ENCODE data around the gene ANAPC13.

Gene ANAPC13

GRCh38 chr3:134485718-134486576 is at the start of gene ANAPC13, which contains the start of gene CEP63:
Gene ANAPC13 (minus strand): TSS chr3:134485985. CDS start chr3:134482904, 3,081 bp downstream.
Gene CEP63 (plus strand): TSS chr3:134486057. CDS start chr3:134495321, 9,264 bp downstream.
- Mint-ChIP-seq H3K27me3 (no peaks in the 10 kb centered on the region), H3K36me3 (peaks cover 12% of the 10 kb centered on the region), H3K4me3 (peak within 1 kb of the TSS; percentile 96), H3K27ac (peak within 1 kb of the TSS; percentile 100), H3K4me1 (peaks cover 57% of the 10 kb centered on the region), H3K9me3 (no peaks in the 10 kb centered on the region)

GRCh38 chr3:134535186-134535970 is 49.6 kb upstream of the ANAPC13 start:
- peaks cover 16% of the 10 kb centered on the region for H3K36me3 Mint-ChIP-seq
- H3K4me1 Mint-ChIP-seq, result no peaks in the 10 kb centered on the region
- no peaks in the 10 kb centered on the region for H3K9me3 Mint-ChIP-seq
- H3K27ac Mint-ChIP-seq, result no peak overlapping the region
- no peaks in the 10 kb centered on the region for H3K27me3 Mint-ChIP-seq
- no peak overlapping the region for H3K4me3 Mint-ChIP-seq

GRCh38 chr3:134533493-134533892 is 47.7 kb upstream of the ANAPC13 start:
- no peaks in the 10 kb centered on the region for H3K9me3 Mint-ChIP-seq
- H3K27me3 Mint-ChIP-seq, result no peaks in the 10 kb centered on the region
- H3K4me3 Mint-ChIP-seq, result no peak overlapping the region
- H3K27ac Mint-ChIP-seq, result no peak overlapping the region
- peaks cover 11% of the 10 kb centered on the region for H3K36me3 Mint-ChIP-seq
- H3K4me1 Mint-ChIP-seq, result peaks cover 2% of the 10 kb centered on the region

GRCh38 chr3:134527538-134528186 is 41.9 kb upstream of the ANAPC13 start:
- peaks cover 14% of the 10 kb centered on the region for H3K4me1 Mint-ChIP-seq
- H3K9me3 Mint-ChIP-seq, result peaks cover 26% of the 10 kb centered on the region
- H3K36me3 Mint-ChIP-seq, result peaks cover 40% of the 10 kb centered on the region
- H3K27me3 Mint-ChIP-seq, result no peaks in the 10 kb centered on the region
- no peak overlapping the region for H3K4me3 Mint-ChIP-seq
- no peak overlapping the region for H3K27ac Mint-ChIP-seq

- Mint-ChIP-seq H3K4me3 (no peak overlapping the region), H3K36me3 (peaks cover 45% of the 10 kb centered on the region), H3K27me3 (no peaks in the 10 kb centered on the region), H3K9me3 (peaks cover 26% of the 10 kb centered on the region), H3K27ac (no peak overlapping the region), H3K4me1 (peaks cover 14% of the 10 kb centered on the region)
Observed at GRCh38 chr3:134527037-134527436, 41.3 kb upstream of the ANAPC13 start.

GRCh38 chr3:134526319-134526718 is 40.5 kb upstream of the ANAPC13 start:
- H3K27me3 Mint-ChIP-seq, result no peaks in the 10 kb centered on the region
- no peak overlapping the region for H3K4me3 Mint-ChIP-seq
- peaks cover 49% of the 10 kb centered on the region for H3K36me3 Mint-ChIP-seq
- peaks cover 14% of the 10 kb centered on the region for H3K4me1 Mint-ChIP-seq
- peak overlapping the region; percentile 0 for H3K27ac Mint-ChIP-seq
- H3K9me3 Mint-ChIP-seq, result peaks cover 26% of the 10 kb centered on the region

- no peaks in the 10 kb centered on the region for H3K27me3 Mint-ChIP-seq
- no peak overlapping the region for H3K27ac Mint-ChIP-seq
- H3K4me1 Mint-ChIP-seq, result peaks cover 14% of the 10 kb centered on the region
- H3K9me3 Mint-ChIP-seq, result peaks cover 28% of the 10 kb centered on the region
- H3K4me3 Mint-ChIP-seq, result no peak overlapping the region
- H3K36me3 Mint-ChIP-seq, result peaks cover 52% of the 10 kb centered on the region
Observed at GRCh38 chr3:134525293-134525692, 39.5 kb upstream of the ANAPC13 start.

GRCh38 chr3:134522541-134522940 is 36.8 kb upstream of the ANAPC13 start:
- H3K27ac Mint-ChIP-seq, result no peak overlapping the region
- H3K4me3 Mint-ChIP-seq, result no peak overlapping the region
- peaks cover 35% of the 10 kb centered on the region for H3K9me3 Mint-ChIP-seq
- peaks cover 67% of the 10 kb centered on the region for H3K36me3 Mint-ChIP-seq
- no peaks in the 10 kb centered on the region for H3K27me3 Mint-ChIP-seq
- peaks cover 15% of the 10 kb centered on the region for H3K4me1 Mint-ChIP-seq

GRCh38 chr3:134517791-134518190 is 32.0 kb upstream of the ANAPC13 start:
- Mint-ChIP-seq H3K27me3 (no peaks in the 10 kb centered on the region), H3K4me1 (peaks cover 13% of the 10 kb centered on the region), H3K27ac (no peak overlapping the region), H3K9me3 (peaks cover 8% of the 10 kb centered on the region), H3K4me3 (no peak overlapping the region), H3K36me3 (peaks cover 50% of the 10 kb centered on the region)

GRCh38 chr3:134516905-134517304 is 31.1 kb upstream of the ANAPC13 start:
- H3K9me3 Mint-ChIP-seq, result peaks cover 8% of the 10 kb centered on the region
- peaks cover 43% of the 10 kb centered on the region for H3K36me3 Mint-ChIP-seq
- no peaks in the 10 kb centered on the region for H3K27me3 Mint-ChIP-seq
- H3K27ac Mint-ChIP-seq, result no peak overlapping the region
- peaks cover 13% of the 10 kb centered on the region for H3K4me1 Mint-ChIP-seq
- no peak overlapping the region for H3K4me3 Mint-ChIP-seq

GRCh38 chr3:134511500-134511899 is 25.7 kb upstream of the ANAPC13 start:
- Mint-ChIP-seq H3K4me1 (peaks cover 9% of the 10 kb centered on the region), H3K36me3 (peaks cover 45% of the 10 kb centered on the region), H3K4me3 (no peak overlapping the region), H3K27ac (peak overlapping the region; percentile 0), H3K9me3 (no peaks in the 10 kb centered on the region), H3K27me3 (no peaks in the 10 kb centered on the region)

- Mint-ChIP-seq H3K4me1 (peaks cover 50% of the 10 kb centered on the region), H3K36me3 (peaks cover 66% of the 10 kb centered on the region), H3K27me3 (no peaks in the 10 kb centered on the region), H3K4me3 (no peak overlapping the region), H3K9me3 (peaks cover 35% of the 10 kb centered on the region), H3K27ac (no peak overlapping the region)
Observed at GRCh38 chr3:134505485-134505884, 19.7 kb upstream of the ANAPC13 start.

- Mint-ChIP-seq H3K4me1 (peaks cover 56% of the 10 kb centered on the region), H3K9me3 (peaks cover 35% of the 10 kb centered on the region), H3K27me3 (no peaks in the 10 kb centered on the region), H3K27ac (no peak overlapping the region), H3K4me3 (no peak overlapping the region), H3K36me3 (peaks cover 68% of the 10 kb centered on the region)
Observed at GRCh38 chr3:134504132-134504531, 18.3 kb upstream of the ANAPC13 start.

- Mint-ChIP-seq H3K4me3 (no peak overlapping the region), H3K27ac (no peak overlapping the region), H3K4me1 (peaks cover 64% of the 10 kb centered on the region), H3K36me3 (peaks cover 71% of the 10 kb centered on the region), H3K27me3 (no peaks in the 10 kb centered on the region), H3K9me3 (peaks cover 35% of the 10 kb centered on the region)
Observed at GRCh38 chr3:134503266-134503665, 17.5 kb upstream of the ANAPC13 start.

- H3K27me3 Mint-ChIP-seq, result no peaks in the 10 kb centered on the region
- peaks cover 73% of the 10 kb centered on the region for H3K4me1 Mint-ChIP-seq
- peaks cover 7% of the 10 kb centered on the region for H3K9me3 Mint-ChIP-seq
- no peak overlapping the region for H3K27ac Mint-ChIP-seq
- peaks cover 58% of the 10 kb centered on the region for H3K36me3 Mint-ChIP-seq
- H3K4me3 Mint-ChIP-seq, result no peak overlapping the region
Observed at GRCh38 chr3:134496471-134497071, 10.8 kb upstream of the ANAPC13 start.
